ENCODE measurements around the gene HDAC6. TPM values are rescaled to one million over a fixed set of nuclear protein-coding genes. Genes with fewer than 3 reads are reported as not detected.

HDAC6 gene
- total RNA-seq, 4 donors from 2014 or later, result 26.8 to 64.0 (median 47.7) TPM

GRCh38 chrX:48823053-48823452 lies 21.2 kb downstream of the HDAC6 start:
- H3K27me3 ChIP-seq, result no peaks in the 10 kb centered on the region
- H3K4me3 ChIP-seq, result no peak overlapping the region
- no peak overlapping the region for H3K27ac ChIP-seq (replicated peaks in 1 of 4)
- peaks cover 0 to 78% (median 59%) of the 10 kb centered on the region in 4 donors for H3K36me3 ChIP-seq
- no peak for DNase-seq (ENCODE audit: extremely low spot score)
- no peaks in the 10 kb centered on the region for H3K4me1 ChIP-seq
- TF ChIP-seq EP300 (IDR thresholded peaks at IDR 0.05) (no peak), POLR2A (IDR thresholded peaks at IDR 0.05; ENCODE audit: low read depth) (no peak), POLR2AphosphoS5 (IDR thresholded peaks at IDR 0.05) (no peak)
- TF ChIP-seq, protein P1, sequence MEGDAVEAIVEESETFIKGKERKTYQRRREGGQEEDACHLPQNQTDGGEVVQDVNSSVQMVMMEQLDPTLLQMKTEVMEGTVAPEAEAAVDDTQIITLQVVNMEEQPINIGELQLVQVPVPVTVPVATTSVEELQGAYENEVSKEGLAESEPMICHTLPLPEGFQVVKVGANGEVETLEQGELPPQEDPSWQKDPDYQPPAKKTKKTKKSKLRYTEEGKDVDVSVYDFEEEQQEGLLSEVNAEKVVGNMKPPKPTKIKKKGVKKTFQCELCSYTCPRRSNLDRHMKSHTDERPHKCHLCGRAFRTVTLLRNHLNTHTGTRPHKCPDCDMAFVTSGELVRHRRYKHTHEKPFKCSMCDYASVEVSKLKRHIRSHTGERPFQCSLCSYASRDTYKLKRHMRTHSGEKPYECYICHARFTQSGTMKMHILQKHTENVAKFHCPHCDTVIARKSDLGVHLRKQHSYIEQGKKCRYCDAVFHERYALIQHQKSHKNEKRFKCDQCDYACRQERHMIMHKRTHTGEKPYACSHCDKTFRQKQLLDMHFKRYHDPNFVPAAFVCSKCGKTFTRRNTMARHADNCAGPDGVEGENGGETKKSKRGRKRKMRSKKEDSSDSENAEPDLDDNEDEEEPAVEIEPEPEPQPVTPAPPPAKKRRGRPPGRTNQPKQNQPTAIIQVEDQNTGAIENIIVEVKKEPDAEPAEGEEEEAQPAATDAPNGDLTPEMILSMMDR (IDR thresholded peaks at IDR 0.05), result no peak
- H3K9me3 ChIP-seq, result peaks cover 0 to 19% (median 0%) of the 10 kb centered on the region in 4 donors
- intact Hi-C loops (cut with DNase I), result no loop called here
- WGBS, result 70% methylated on average over 3 of the region's 6 CpGs

DNA sequence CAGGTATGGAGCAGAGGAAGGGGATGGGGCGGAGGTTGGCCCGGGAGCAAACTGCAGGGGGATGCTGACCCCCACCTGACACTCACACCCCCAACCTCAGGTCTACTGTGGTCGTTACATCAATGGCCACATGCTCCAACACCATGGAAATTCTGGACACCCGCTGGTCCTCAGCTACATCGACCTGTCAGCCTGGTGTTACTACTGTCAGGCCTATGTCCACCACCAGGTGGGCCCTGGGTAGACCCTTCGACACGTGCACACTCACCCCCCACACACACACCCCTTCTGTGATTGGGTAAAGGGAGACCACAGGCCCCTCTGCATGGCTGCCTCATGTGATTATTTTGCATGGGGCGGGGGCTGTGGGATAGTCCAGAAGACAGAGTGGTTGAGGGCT lies 22.2 kb downstream of the HDAC6 start:
- H3K4me3 ChIP-seq, result no peak overlapping the region
- WGBS, result 84% methylated on average over 6 of the region's 8 CpGs

DNA sequence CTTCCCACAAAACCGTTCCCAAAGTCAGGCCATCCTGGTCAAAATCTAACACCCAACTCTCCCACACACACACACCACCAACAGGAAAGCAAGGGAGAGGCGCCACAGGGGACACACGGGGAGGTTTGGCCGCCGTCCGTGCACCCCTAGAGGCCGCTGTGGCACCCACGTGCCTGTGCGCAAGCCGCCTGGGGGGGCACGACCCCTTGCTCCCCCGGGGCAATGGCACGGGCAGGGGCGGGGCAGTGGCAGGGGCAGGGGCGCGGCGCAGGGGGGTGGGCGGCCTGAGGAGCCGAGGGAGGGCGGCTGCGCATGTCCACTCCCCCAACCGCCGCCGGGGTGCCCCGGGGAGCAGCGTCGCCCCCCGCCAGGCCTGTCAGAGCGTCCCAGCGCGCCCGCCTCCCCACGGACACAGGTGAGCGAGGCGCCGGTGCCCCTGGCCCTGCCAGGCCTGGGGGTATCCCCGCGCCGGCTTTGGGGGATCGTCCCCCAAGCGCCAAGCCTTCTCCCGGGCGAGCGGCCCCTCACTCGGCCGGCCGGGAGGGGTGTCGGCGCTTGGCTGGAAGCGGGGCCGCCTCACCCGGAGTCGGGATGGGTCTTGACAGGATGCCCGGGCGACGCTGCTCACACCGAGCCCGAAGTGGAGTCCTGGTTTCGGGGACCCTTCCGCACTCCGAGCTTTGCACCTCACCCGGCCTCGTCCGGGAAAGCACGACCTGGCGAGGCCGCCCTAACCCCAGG lies 24.4 kb downstream of the HDAC6 start, which contains the start of gene ERAS:
Gene ERAS (plus strand): TSS at position 379 of the 741 bp plus-strand sequence. CDS start 2,611 bp downstream, outside the sequence.
- Histone ChIP-seq H3K27me3 (peaks cover 0 to 8% (median 4%) of the 10 kb centered on the region in 4 donors), H3K4me1 (peaks cover 0 to 4% (median 0%) of the 10 kb centered on the region in 4 donors), H3K27ac (replicated peaks in 1 of 4) (no peak within 1 kb of the TSS), H3K9me3 (peaks cover 0 to 19% (median 0%) of the 10 kb centered on the region in 4 donors), H3K36me3 (peaks cover 0 to 51% (median 41%) of the 10 kb centered on the region in 4 donors), H3K4me3 (no peak within 1 kb of the TSS)
- intact Hi-C loops (cut with DNase I), result no loop called here
- no peak for DNase-seq (ENCODE audit: extremely low spot score)
- TF ChIP-seq, protein P1 (IDR thresholded peaks at IDR 0.05), result no peak
- no peak for TF ChIP-seq EP300 (IDR thresholded peaks at IDR 0.05)
- no peak for TF ChIP-seq POLR2AphosphoS5 (IDR thresholded peaks at IDR 0.05)
- TF ChIP-seq POLR2A (IDR thresholded peaks at IDR 0.05; ENCODE audit: low read depth), result no peak
- 70% methylated on average over 19 of the region's 67 CpGs for WGBS

More for the DNA sequence above, 22.2 kb downstream of the HDAC6 start:
- Histone ChIP-seq H3K27me3 (no peaks in the 10 kb centered on the region), H3K36me3 (peaks cover 0 to 68% (median 54%) of the 10 kb centered on the region in 4 donors), H3K27ac (replicated peaks in 1 of 4) (no peak overlapping the region), H3K4me1 (no peaks in the 10 kb centered on the region), H3K9me3 (peaks cover 0 to 19% (median 0%) of the 10 kb centered on the region in 4 donors)
- intact Hi-C loops (cut with DNase I), result no loop called here
- DNase-seq (ENCODE audit: extremely low spot score), result no peak
- TF ChIP-seq, protein P1 (IDR thresholded peaks at IDR 0.05), result no peak
- TF ChIP-seq POLR2AphosphoS5 (IDR thresholded peaks at IDR 0.05) (no peak), EP300 (IDR thresholded peaks at IDR 0.05) (no peak), POLR2A (IDR thresholded peaks at IDR 0.05; ENCODE audit: low read depth) (no peak)

- Histone ChIP-seq H3K9me3 (peaks cover 0 to 19% (median 0%) of the 10 kb centered on the region in 4 donors), H3K27me3 (peaks cover 0 to 16% (median 8%) of the 10 kb centered on the region in 4 donors), H3K4me1 (peaks cover 0 to 11% (median 4%) of the 10 kb centered on the region in 4 donors), H3K27ac (replicated peaks in 1 of 4) (no peak overlapping the region), H3K36me3 (peaks cover 0 to 45% (median 35%) of the 10 kb centered on the region in 4 donors), H3K4me3 (no peak overlapping the region)
- WGBS, result 71% methylated on average over 45 of the region's 73 CpGs
- TF ChIP-seq EP300 (IDR thresholded peaks at IDR 0.05), result no peak
- TF ChIP-seq POLR2A (IDR thresholded peaks at IDR 0.05; ENCODE audit: low read depth), result no peak
- TF ChIP-seq, protein P1 (IDR thresholded peaks at IDR 0.05), result no peak
- TF ChIP-seq POLR2AphosphoS5 (IDR thresholded peaks at IDR 0.05), result no peak
- no peak for DNase-seq (ENCODE audit: extremely low spot score)
- intact Hi-C loops (cut with DNase I), result no loop called here
These were observed 25.2 kb downstream of the HDAC6 start for GRCh38 chrX:48826876-48827653.
